Measurements from ENCODE around the gene ZBTB48.

Gene ZBTB48

GRCh38 chr1:6588128-6588892, 8.5 kb downstream of the ZBTB48 start:
- no peak for TF ChIP-seq CTCF (IDR thresholded peaks at IDR 0.05; ENCODE audit: extremely low read depth, missing control alignments)
- DNase-seq (ENCODE audit: low spot score), result no peak

GRCh38 chr1:6588893-6589520, 9.2 kb downstream of the ZBTB48 start:
- no peak for TF ChIP-seq CTCF (IDR thresholded peaks at IDR 0.05; ENCODE audit: extremely low read depth, missing control alignments)
- no peak for DNase-seq (ENCODE audit: low spot score)

- no peak for TF ChIP-seq CTCF (IDR thresholded peaks at IDR 0.05; ENCODE audit: extremely low read depth, missing control alignments)
- DNase-seq (ENCODE audit: low spot score), result no peak
These were observed 10.3 kb downstream of the ZBTB48 start for GRCh38 chr1:6590046-6590445.

GRCh38 chr1:6591222-6591621, 11.4 kb downstream of the ZBTB48 start:
- no peak for TF ChIP-seq CTCF (IDR thresholded peaks at IDR 0.05; ENCODE audit: extremely low read depth, missing control alignments)
- DNase-seq (ENCODE audit: low spot score), result no peak

- no peak for TF ChIP-seq CTCF (IDR thresholded peaks at IDR 0.05; ENCODE audit: extremely low read depth, missing control alignments)
- no peak for DNase-seq (ENCODE audit: low spot score)
These were observed 11.8 kb downstream of the ZBTB48 start for GRCh38 chr1:6591644-6592043.

- TF ChIP-seq CTCF (IDR thresholded peaks at IDR 0.05; ENCODE audit: extremely low read depth, missing control alignments), result no peak
- no peak for DNase-seq (ENCODE audit: low spot score)
These were observed 12.6 kb downstream of the ZBTB48 start for GRCh38 chr1:6592441-6592840.

- DNase-seq (ENCODE audit: low spot score), result no peak
- no peak for TF ChIP-seq CTCF (IDR thresholded peaks at IDR 0.05; ENCODE audit: extremely low read depth, missing control alignments)
These were observed 13.2 kb downstream of the ZBTB48 start for GRCh38 chr1:6592865-6593593.

All from GM20000 (cell line).